Measurements from ENCODE around the gene MALRD1.

The MALRD1 gene

GRCh38 chr10:19221216-19221615, 172.6 kb downstream of the MALRD1 start:
- H2AFZ ChIP-seq (ENCODE audit: low read depth) = no peak overlapping the region
- H3K36me3 ChIP-seq (ENCODE audit: insufficient read depth) = no peaks in the 10 kb centered on the region
- H3K4me1 ChIP-seq (ENCODE audit: low read depth, poor library complexity, severe bottlenecking) = no peaks in the 10 kb centered on the region
- no peaks in the 10 kb centered on the region for H3K79me2 ChIP-seq (ENCODE audit: insufficient read depth, low read depth)
- H3K27me3 ChIP-seq (ENCODE audit: insufficient read depth, low read depth) = no peaks in the 10 kb centered on the region
- H3K9ac ChIP-seq = no peak overlapping the region
- no peaks in the 10 kb centered on the region for H4K20me1 ChIP-seq (ENCODE audit: insufficient read depth)
- no peak overlapping the region for H3K4me2 ChIP-seq
- no peak for TF ChIP-seq CTCF (conservative IDR thresholded peaks at IDR 0.05; ENCODE audit: low read depth, low read length)
- no peak overlapping the region for H3K4me3 ChIP-seq (IDR thresholded peaks at IDR 0.05; ENCODE audit: insufficient read depth, low read depth, low read length)
- H3K27ac ChIP-seq = no peak overlapping the region

GRCh38 chr10:19226025-19226424, 177.4 kb downstream of the MALRD1 start:
- Histone ChIP-seq H3K4me1 (ENCODE audit: low read depth, poor library complexity, severe bottlenecking) (no peaks in the 10 kb centered on the region), H3K4me3 (IDR thresholded peaks at IDR 0.05; ENCODE audit: insufficient read depth, low read depth, low read length) (no peak overlapping the region), H2AFZ (ENCODE audit: low read depth) (no peak overlapping the region), H3K79me2 (ENCODE audit: insufficient read depth, low read depth) (no peaks in the 10 kb centered on the region), H3K27me3 (ENCODE audit: insufficient read depth, low read depth) (no peaks in the 10 kb centered on the region), H3K36me3 (ENCODE audit: insufficient read depth) (no peaks in the 10 kb centered on the region), H3K4me2 (no peak overlapping the region), H3K9ac (no peak overlapping the region), H4K20me1 (ENCODE audit: insufficient read depth) (no peaks in the 10 kb centered on the region), H3K27ac (no peak overlapping the region)
- no peak for TF ChIP-seq CTCF (conservative IDR thresholded peaks at IDR 0.05; ENCODE audit: low read depth, low read length)

- H3K79me2 ChIP-seq (ENCODE audit: insufficient read depth, low read depth) = no peaks in the 10 kb centered on the region
- H3K9ac ChIP-seq = no peak overlapping the region
- H3K4me3 ChIP-seq (IDR thresholded peaks at IDR 0.05; ENCODE audit: insufficient read depth, low read depth, low read length) = no peak overlapping the region
- H3K27me3 ChIP-seq (ENCODE audit: insufficient read depth, low read depth) = no peaks in the 10 kb centered on the region
- no peaks in the 10 kb centered on the region for H3K36me3 ChIP-seq (ENCODE audit: insufficient read depth)
- no peak overlapping the region for H2AFZ ChIP-seq (ENCODE audit: low read depth)
- no peak for TF ChIP-seq CTCF (conservative IDR thresholded peaks at IDR 0.05; ENCODE audit: low read depth, low read length)
- no peaks in the 10 kb centered on the region for H3K4me1 ChIP-seq (ENCODE audit: low read depth, poor library complexity, severe bottlenecking)
- H4K20me1 ChIP-seq (ENCODE audit: insufficient read depth) = no peaks in the 10 kb centered on the region
- H3K27ac ChIP-seq = no peak overlapping the region
- H3K4me2 ChIP-seq = no peak overlapping the region
Observed at GRCh38 chr10:19231034-19231433, 182.4 kb downstream of the MALRD1 start.

GRCh38 chr10:19245889-19246752, 197.5 kb downstream of the MALRD1 start:
- Histone ChIP-seq H3K4me3 (IDR thresholded peaks at IDR 0.05; ENCODE audit: insufficient read depth, low read depth, low read length) (no peak overlapping the region), H3K4me1 (ENCODE audit: low read depth, poor library complexity, severe bottlenecking) (peaks cover 28% of the 10 kb centered on the region), H3K27ac (no peak overlapping the region), H3K27me3 (ENCODE audit: insufficient read depth, low read depth) (no peaks in the 10 kb centered on the region), H3K79me2 (ENCODE audit: insufficient read depth, low read depth) (no peaks in the 10 kb centered on the region), H3K36me3 (ENCODE audit: insufficient read depth) (no peaks in the 10 kb centered on the region), H3K4me2 (no peak overlapping the region), H2AFZ (ENCODE audit: low read depth) (no peak overlapping the region), H4K20me1 (ENCODE audit: insufficient read depth) (no peaks in the 10 kb centered on the region), H3K9ac (no peak overlapping the region)
- no peak for TF ChIP-seq CTCF (conservative IDR thresholded peaks at IDR 0.05; ENCODE audit: low read depth, low read length)

All from KMS-11 (cell line).